Measurements from ENCODE around the gene CISH.

DNA sequence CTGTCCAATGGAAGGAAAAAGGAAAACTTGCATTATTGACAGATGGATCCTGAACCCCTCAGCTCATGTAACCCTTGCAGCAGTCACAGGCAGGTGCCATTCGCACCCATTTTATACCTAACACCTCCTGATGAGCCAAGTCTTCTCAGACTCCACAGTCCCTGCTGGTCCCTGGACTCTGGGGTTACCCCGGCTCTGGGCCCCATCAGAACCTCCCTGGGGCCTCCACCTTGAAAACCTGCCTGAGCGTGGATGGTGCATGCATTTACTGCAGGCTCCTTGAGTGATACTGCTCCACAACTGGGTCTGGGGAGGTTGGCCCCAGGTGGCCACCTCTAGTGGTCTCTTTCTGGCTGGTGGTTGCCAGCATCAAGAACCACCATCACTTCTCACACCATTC, 47.3 kb upstream of the CISH start:
- TF ChIP-seq SUZ12 (IDR thresholded peaks at IDR 0.05; ENCODE audit: extremely low read depth, insufficient read depth, insufficient read length) (no peak), ZNF274 (IDR thresholded peaks at IDR 0.05; ENCODE audit: low read depth, low read length) (no peak)
